ENCODE results near the gene CLDN1.

Gene CLDN1

DNA sequence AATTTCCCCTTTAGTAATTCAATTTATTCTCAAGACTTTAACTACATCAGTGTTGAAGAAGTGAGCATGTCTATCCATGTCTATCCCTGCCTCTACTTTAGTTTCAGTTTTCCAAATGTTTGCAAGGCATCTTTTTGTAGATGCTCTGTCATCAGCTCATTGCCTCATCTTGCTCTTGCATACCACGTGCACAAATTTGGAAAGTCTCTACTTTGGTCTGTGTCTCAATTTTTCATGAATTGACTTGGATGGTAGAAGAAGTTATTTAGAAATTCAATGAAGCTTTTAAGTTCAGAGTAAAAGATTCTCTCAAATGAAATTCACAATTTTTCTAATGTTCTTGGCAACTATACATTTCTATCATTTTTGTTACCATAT lies 55.3 kb downstream of the CLDN1 start:
- no peaks in the 10 kb centered on the region for H3K4me1 ChIP-seq (ENCODE audit: low read length)
- no peaks in the 10 kb centered on the region for H3K27me3 ChIP-seq (replicated peaks; ENCODE audit: insufficient read depth, low read length)
- no peaks in the 10 kb centered on the region for H3K36me3 ChIP-seq (replicated peaks; ENCODE audit: insufficient read depth, low read length)
- TF ChIP-seq EZH2phosphoT487 (IDR thresholded peaks at IDR 0.05; ENCODE audit: low read length) (no peak), EZH2 (optimal IDR thresholded peaks at IDR 0.05; ENCODE audit: low read depth, low read length) (no peak), CTCF (IDR thresholded peaks at IDR 0.05; ENCODE audit: low read length) (no peak)
- H3F3A ChIP-seq (ENCODE audit: insufficient read depth, low read length): no peaks in the 10 kb centered on the region
- no peaks in the 10 kb centered on the region for H3K9me3 ChIP-seq (replicated peaks; ENCODE audit: insufficient read depth, low read length)
- H3K4me3 ChIP-seq (ENCODE audit: low read length): no peak overlapping the region
- H3K9ac ChIP-seq (ENCODE audit: low read length): no peak overlapping the region
- H3K4me2 ChIP-seq (ENCODE audit: low read depth, low read length): no peak overlapping the region
- H2AFZ ChIP-seq (ENCODE audit: low read length): no peak overlapping the region
- DNase-seq: no peak
- H3K79me2 ChIP-seq (ENCODE audit: low read length): no peaks in the 10 kb centered on the region
- H3K27ac ChIP-seq (ENCODE audit: low read length): no peak overlapping the region
- H3K9me2 ChIP-seq (replicated peaks; ENCODE audit: insufficient read depth, low read length): no peaks in the 10 kb centered on the region
- H4K20me1 ChIP-seq (ENCODE audit: insufficient read depth, low read length): no peaks in the 10 kb centered on the region

GRCh38 chr3:190266265-190266912 lies 55.9 kb downstream of the CLDN1 start:
- Histone ChIP-seq H3K9ac (ENCODE audit: low read length) (no peak overlapping the region), H3K4me3 (ENCODE audit: low read length) (no peak overlapping the region), H3K79me2 (ENCODE audit: low read length) (no peaks in the 10 kb centered on the region), H3K4me1 (ENCODE audit: low read length) (no peaks in the 10 kb centered on the region), H3K27me3 (replicated peaks; ENCODE audit: insufficient read depth, low read length) (no peaks in the 10 kb centered on the region), H3K36me3 (replicated peaks; ENCODE audit: insufficient read depth, low read length) (no peaks in the 10 kb centered on the region), H3K27ac (ENCODE audit: low read length) (no peak overlapping the region), H3K9me2 (replicated peaks; ENCODE audit: insufficient read depth, low read length) (no peaks in the 10 kb centered on the region), H4K20me1 (ENCODE audit: insufficient read depth, low read length) (no peaks in the 10 kb centered on the region), H3K9me3 (replicated peaks; ENCODE audit: insufficient read depth, low read length) (no peaks in the 10 kb centered on the region), H3K4me2 (ENCODE audit: low read depth, low read length) (no peak overlapping the region), H3F3A (ENCODE audit: insufficient read depth, low read length) (no peaks in the 10 kb centered on the region), H2AFZ (ENCODE audit: low read length) (no peak overlapping the region)
- TF ChIP-seq CTCF (IDR thresholded peaks at IDR 0.05; ENCODE audit: low read length) (no peak), EZH2 (optimal IDR thresholded peaks at IDR 0.05; ENCODE audit: low read depth, low read length) (no peak), EZH2phosphoT487 (IDR thresholded peaks at IDR 0.05; ENCODE audit: low read length) (no peak)
- no peak for DNase-seq

DNA sequence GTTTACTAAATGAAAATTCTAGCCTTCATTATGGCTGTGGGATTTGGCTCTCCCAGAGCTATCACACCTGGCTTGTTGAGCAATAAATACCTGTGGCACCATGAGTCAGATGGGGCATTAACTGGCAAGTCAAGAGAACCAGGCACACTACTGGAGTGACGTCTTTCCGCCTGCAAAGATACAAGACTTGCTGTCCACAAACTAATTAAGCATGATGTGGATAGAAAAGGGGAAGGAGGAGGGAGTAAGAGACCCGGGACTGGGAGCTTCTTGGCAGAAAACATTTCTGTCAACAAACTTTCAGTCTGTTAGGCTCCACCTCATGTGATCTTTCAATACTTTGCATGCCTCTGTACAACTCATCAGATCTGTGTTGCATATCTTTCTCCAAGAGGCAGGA lies 56.5 kb downstream of the CLDN1 start:
- H3K27me3 ChIP-seq (replicated peaks; ENCODE audit: insufficient read depth, low read length): no peaks in the 10 kb centered on the region
- no peak overlapping the region for H2AFZ ChIP-seq (ENCODE audit: low read length)
- no peak overlapping the region for H3K27ac ChIP-seq (ENCODE audit: low read length)

More for the DNA sequence above, 56.5 kb downstream of the CLDN1 start:
- no peak for DNase-seq
- H4K20me1 ChIP-seq (ENCODE audit: insufficient read depth, low read length): no peaks in the 10 kb centered on the region
- no peaks in the 10 kb centered on the region for H3K79me2 ChIP-seq (ENCODE audit: low read length)
- H3F3A ChIP-seq (ENCODE audit: insufficient read depth, low read length): no peaks in the 10 kb centered on the region
- no peaks in the 10 kb centered on the region for H3K36me3 ChIP-seq (replicated peaks; ENCODE audit: insufficient read depth, low read length)
- H3K9me3 ChIP-seq (replicated peaks; ENCODE audit: insufficient read depth, low read length): no peaks in the 10 kb centered on the region
- H3K9me2 ChIP-seq (replicated peaks; ENCODE audit: insufficient read depth, low read length): no peaks in the 10 kb centered on the region
- no peak overlapping the region for H3K4me2 ChIP-seq (ENCODE audit: low read depth, low read length)
- no peak overlapping the region for H3K9ac ChIP-seq (ENCODE audit: low read length)
- TF ChIP-seq EZH2phosphoT487 (IDR thresholded peaks at IDR 0.05; ENCODE audit: low read length) (no peak), EZH2 (optimal IDR thresholded peaks at IDR 0.05; ENCODE audit: low read depth, low read length) (no peak), CTCF (IDR thresholded peaks at IDR 0.05; ENCODE audit: low read length) (no peak)
- no peaks in the 10 kb centered on the region for H3K4me1 ChIP-seq (ENCODE audit: low read length)
- no peak overlapping the region for H3K4me3 ChIP-seq (ENCODE audit: low read length)

All from MM.1S (cell line).